HPDE6-E6E7 (cell line): ENCODE data around the gene SPPL3.
A peak's percentile ranks its signal among the peaks of the same experiment; 100 is the strongest.
"Not testable (repeated sequence)": the region's sequence is repeated elsewhere in the genome, so short reads cannot be mapped to it uniquely, and the experiment has no call there.

Experiments used
- DNase-seq: peaks from one replicate; pipeline ENCODE4 v3.0.0; 2011; ENCODE audit warnings: missing footprints; ENCODE audit errors: extremely low spot score

SPPL3 gene

GRCh38 chr12:120750806-120751205 lies 153.4 kb downstream of the SPPL3 start:
- DNase-seq = no peak

- DNase-seq = no peak
Measured at GRCh38 chr12:120749256-120749655, 154.9 kb downstream of the SPPL3 start.

GRCh38 chr12:120748242-120748641 lies 155.9 kb downstream of the SPPL3 start:
- DNase-seq = no peak

GRCh38 chr12:120744922-120745493 lies 159.2 kb downstream of the SPPL3 start:
- DNase-seq = no peak

GRCh38 chr12:120741476-120742421 lies 162.4 kb downstream of the SPPL3 start:
- no peak for DNase-seq

- DNase-seq = no peak
Measured at GRCh38 chr12:120740871-120741270, 163.3 kb downstream of the SPPL3 start.

GRCh38 chr12:120739821-120740613 lies 164.1 kb downstream of the SPPL3 start:
- DNase-seq = no peak

- DNase-seq = no peak
Measured at GRCh38 chr12:120739031-120739762, 165.0 kb downstream of the SPPL3 start.

GRCh38 chr12:120738252-120739030 lies 165.7 kb downstream of the SPPL3 start:
- no peak for DNase-seq

- no peak for DNase-seq
Measured at GRCh38 chr12:120737557-120738251, 166.5 kb downstream of the SPPL3 start.

- no peak for DNase-seq
Measured at GRCh38 chr12:120736404-120737331, 167.5 kb downstream of the SPPL3 start.

GRCh38 chr12:120735181-120735580 lies 169.0 kb downstream of the SPPL3 start:
- DNase-seq = no peak

- no peak for DNase-seq
Measured at GRCh38 chr12:120734210-120734609, 169.9 kb downstream of the SPPL3 start.

- no peak for DNase-seq
Measured at GRCh38 chr12:120733574-120733973, 170.6 kb downstream of the SPPL3 start.

- DNase-seq = not testable (repeated sequence)
Measured at GRCh38 chr12:120732198-120732597, 172.0 kb downstream of the SPPL3 start.

GRCh38 chr12:120726961-120727360 lies 177.2 kb downstream of the SPPL3 start:
- no peak for DNase-seq

GRCh38 chr12:120726510-120726793 lies 177.7 kb downstream of the SPPL3 start:
- no peak for DNase-seq

- peak; percentile 96 for DNase-seq
Measured at GRCh38 chr12:120725659-120726509, 178.3 kb downstream of the SPPL3 start, which contains the start of gene ACADS. Gene ACADS (plus strand): TSS chr12:120725826. CDS start chr12:120725886, 60 bp downstream.
